ENCODE measurements around the gene HOXB8.

Gene HOXB8

GRCh38 chr17:48567646-48568354 is 47.3 kb downstream of the HOXB8 start:
- DNase-seq (ENCODE audit: low read depth) = no peak

- no peak for DNase-seq (ENCODE audit: low read depth)
Measured at GRCh38 chr17:48567209-48567608, 47.9 kb downstream of the HOXB8 start.

GRCh38 chr17:48566717-48567116 is 48.4 kb downstream of the HOXB8 start:
- DNase-seq (ENCODE audit: low read depth) = no peak

- DNase-seq (ENCODE audit: low read depth) = no peak
Measured at GRCh38 chr17:48565925-48566710, 49.0 kb downstream of the HOXB8 start.

GRCh38 chr17:48565022-48565554 is 50.0 kb downstream of the HOXB8 start:
- DNase-seq (ENCODE audit: low read depth) = no peak

GRCh38 chr17:48564188-48565021 is 50.7 kb downstream of the HOXB8 start:
- DNase-seq (ENCODE audit: low read depth) = no peak

- DNase-seq (ENCODE audit: low read depth) = no peak
Measured at GRCh38 chr17:48563867-48564187, 51.3 kb downstream of the HOXB8 start.

GRCh38 chr17:48563385-48563838 is 51.7 kb downstream of the HOXB8 start:
- no peak for DNase-seq (ENCODE audit: low read depth)

GRCh38 chr17:48562934-48563333 is 52.2 kb downstream of the HOXB8 start:
- DNase-seq (ENCODE audit: low read depth) = no peak
